GM21367 (cell line): ENCODE results near the gene PRLR.
A peak's percentile ranks its signal among the peaks of the same experiment; 100 is the strongest.

Experiments used
- ATAC-seq: cut with Tn5 transposase; IDR thresholded peaks from one replicate; pipeline ENCODE4 v1.9.1; 2021; ENCODE audit not compliant: unreplicated experiment

The PRLR gene

GRCh38 chr5:35091704-35092103 is 138.6 kb downstream of the PRLR start:
- no peak for ATAC-seq

- ATAC-seq = no peak
Observed at GRCh38 chr5:35089334-35090314, 140.7 kb downstream of the PRLR start.

- ATAC-seq = no peak
Observed at GRCh38 chr5:35087991-35088390, 142.3 kb downstream of the PRLR start.

- no peak for ATAC-seq
Observed at GRCh38 chr5:35083150-35083549, 147.1 kb downstream of the PRLR start.

GRCh38 chr5:35082530-35082929 is 147.8 kb downstream of the PRLR start:
- no peak for ATAC-seq

- no peak for ATAC-seq
Observed at GRCh38 chr5:35081134-35081533, 149.2 kb downstream of the PRLR start.

- ATAC-seq = no peak
Observed at GRCh38 chr5:35073160-35073559, 157.1 kb downstream of the PRLR start.

GRCh38 chr5:35069188-35069587 is 161.1 kb downstream of the PRLR start:
- ATAC-seq = no peak

GRCh38 chr5:35067985-35068384 is 162.3 kb downstream of the PRLR start:
- ATAC-seq = no peak

- ATAC-seq = peak; percentile 82
Observed at GRCh38 chr5:35066260-35066795, 164.0 kb downstream of the PRLR start.

GRCh38 chr5:35063414-35063813 is 166.9 kb downstream of the PRLR start:
- ATAC-seq = no peak

- ATAC-seq = no peak
Observed at GRCh38 chr5:35061211-35061770, 169.0 kb downstream of the PRLR start.

GRCh38 chr5:35060236-35060635 is 170.1 kb downstream of the PRLR start:
- no peak for ATAC-seq

- ATAC-seq = no peak
Observed at GRCh38 chr5:35059251-35059650, 171.0 kb downstream of the PRLR start.

- peak; percentile 78 for ATAC-seq
Observed at GRCh38 chr5:35058374-35058788, 171.9 kb downstream of the PRLR start.

GRCh38 chr5:35056686-35057085 is 173.6 kb downstream of the PRLR start:
- no peak for ATAC-seq

- no peak for ATAC-seq
Observed at GRCh38 chr5:35052838-35053237, 177.4 kb downstream of the PRLR start.

- no peak for ATAC-seq
Observed at GRCh38 chr5:35050541-35051126, 179.7 kb downstream of the PRLR start.

- no peak for ATAC-seq
Observed at GRCh38 chr5:35048910-35049309, 181.4 kb downstream of the PRLR start.

GRCh38 chr5:35047785-35048404 is 182.4 kb downstream of the PRLR start, which contains the start of gene AGXT2:
Gene AGXT2 (minus strand): TSS chr5:35047949. CDS start chr5:35047892, 57 bp downstream.
- ATAC-seq = no peak

- no peak for ATAC-seq
Observed at GRCh38 chr5:35046774-35047173, 183.5 kb downstream of the PRLR start.
